SK-N-SH (cell line): Measurements from ENCODE around the gene MYLK. TPM values are rescaled to one million over a fixed set of nuclear protein-coding genes. Genes with fewer than 3 reads are reported as not detected.

Source experiments
- CTCF ChIA-PET: fragments of 300-600, 350-600 bp; formaldehyde crosslinking; extraction: SDS; loops from one replicate; lab custom pipeline; 2021; lab: Yijun Ruan, JAX
- POLR2A ChIA-PET: fragments of 350-600 bp; sonication (Branson Sonifier 250); formaldehyde crosslinking; extraction: SDS; loops from one replicate; lab custom pipeline; 2020; ENCODE audit warnings: antibody characterized with exemption, inconsistent platforms; lab: Yijun Ruan, JAX
- DNase-seq: peaks from one replicate; pipeline ENCODE4 v3.0.0; 2012
- H2AFZ ChIP-seq: fragments of 200-600 bp; sonication (generic); 2 replicates; pipeline ENCODE4 v1.8.1; 2016; ENCODE audit warnings: antibody characterized with exemption, mild to moderate bottlenecking, low read depth
- H3F3A ChIP-seq: fragments of 200-600 bp; sonication (generic); replicated peaks from 2 replicates; pipeline ENCODE3; 2016; ENCODE audit warnings: antibody characterized with exemption, mild to moderate bottlenecking; ENCODE audit not compliant: insufficient read depth
- H3K27ac ChIP-seq, 2 experiments: fragments of 200-500 bp in 1 of 2; fragments of 200-600 bp in 1 of 2; sonication (Bioruptor generic) in 1 of 2; sonication (generic), shearing (Covaris generic) in 1 of 2; 2 replicates each; pipeline versions ENCODE4 v1.5.1 to v1.6.1; 2014 to 2016; ENCODE audit warnings: low read depth in 2 of 2, inconsistent platforms in 1 of 2, low read length in 1 of 2, mild to moderate bottlenecking in 1 of 2, mixed read lengths in 1 of 2
- H3K27me3 ChIP-seq: fragments of 200-600 bp; sonication (generic), shearing (Covaris generic); 2 replicates; pipeline ENCODE4 v1.6.1; 2016; ENCODE audit warnings: mixed run types; ENCODE audit not compliant: insufficient read depth
- H3K36me3 ChIP-seq, 2 experiments: fragments of 200-500 bp in 1 of 2; fragments of 200-600 bp in 1 of 2; sonication (Bioruptor generic) in 1 of 2; sonication (generic) in 1 of 2; replicated peaks in 1 of 2; 2 replicates each; pipeline versions ENCODE3 to v1.5.1; 2014 to 2016; ENCODE audit warnings: low read length in 1 of 2, mild to moderate bottlenecking in 1 of 2; ENCODE audit not compliant: insufficient read depth in 2 of 2, control insufficient read depth in 1 of 2
- H3K4me1 ChIP-seq, 2 experiments: fragments of 200-500 bp in 1 of 2; fragments of 200-600 bp in 1 of 2; sonication (Bioruptor generic) in 1 of 2; sonication (generic), shearing (Covaris generic) in 1 of 2; 2 replicates each; pipeline versions ENCODE4 v1.5.1 to v1.6.1; 2014 to 2016; ENCODE audit warnings: low read depth in 1 of 2, low read length in 1 of 2, mixed run types in 1 of 2; ENCODE audit not compliant: insufficient read depth in 2 of 2, control insufficient read depth in 1 of 2
- H3K4me2 ChIP-seq: fragments of 200-600 bp; sonication (generic), shearing (Covaris generic); 2 replicates; pipeline ENCODE4 v1.6.1; 2017; ENCODE audit warnings: mixed run types
- H3K4me3 ChIP-seq, 2 experiments: fragments of 200-500 bp in 1 of 2; fragments of 200-600 bp in 1 of 2; sonication (Bioruptor generic) in 1 of 2; sonication (generic), shearing (Covaris generic) in 1 of 2; 2 replicates each; pipeline versions ENCODE4 v1.5.1 to v1.8.1; 2014 to 2016; ENCODE audit warnings: low read depth in 2 of 2, inconsistent platforms in 1 of 2, low read length in 1 of 2, mild to moderate bottlenecking in 1 of 2, mixed read lengths in 1 of 2, moderate library complexity in 1 of 2
- H3K79me2 ChIP-seq: fragments of 200-600 bp; sonication (generic); 2 replicates; pipeline ENCODE4 v1.8.1; 2017; ENCODE audit warnings: mild to moderate bottlenecking; ENCODE audit not compliant: insufficient read depth
- H3K9ac ChIP-seq: fragments of 200-600 bp; sonication (generic); 2 replicates; pipeline ENCODE4 v1.6.1; 2017; ENCODE audit warnings: mixed run types
- H3K9me2 ChIP-seq: fragments of 200-600 bp; sonication (generic); 2 replicates; pipeline ENCODE4 v1.6.1; 2017; ENCODE audit warnings: mixed run types
- H3K9me3 ChIP-seq: fragments of 200-600 bp; sonication (generic); 2 replicates; pipeline ENCODE4 v1.6.1; 2017; ENCODE audit warnings: mixed run types, mild to moderate bottlenecking, moderate library complexity
- H4K20me1 ChIP-seq: fragments of 200-600 bp; sonication (generic); 2 replicates; pipeline ENCODE4 v1.6.1; 2017; ENCODE audit warnings: mild to moderate bottlenecking, mixed run types; ENCODE audit not compliant: insufficient read depth
- EP300 ChIP-seq, 2 experiments: IDR thresholded peaks; 2 replicates each; pipeline versions ENCODE4 v1.4.0 to v1.6.1; 2012; ENCODE audit warnings: borderline replicate concordance in 1 of 2, low read depth in 1 of 2, low read length in 1 of 2
- FOXJ3 ChIP-seq: sonication (generic); formaldehyde crosslinking; IDR thresholded peaks from 2 replicates; pipeline ENCODE4 v1.5.1; 2020; ENCODE audit warnings: mild to moderate bottlenecking, missing genetic modification reagents
- FOXM1 ChIP-seq: IDR thresholded peaks from 2 replicates; pipeline ENCODE4 v1.4.0; 2012; ENCODE audit warnings: low read depth, mild to moderate bottlenecking
- GATA2 ChIP-seq: sonication (generic); formaldehyde crosslinking; IDR thresholded peaks from 2 replicates; pipeline ENCODE4 v1.5.0; 2020; ENCODE audit warnings: mild to moderate bottlenecking, missing genetic modification reagents
- MXI1 ChIP-seq: IDR thresholded peaks from 2 replicates; pipeline ENCODE4 v1.6.1; 2012; ENCODE audit warnings: mild to moderate bottlenecking, low read depth, low read length, improper control_type of control experiment
- RCOR1 ChIP-seq: fragments of 150-350 bp; IDR thresholded peaks from 2 replicates; pipeline ENCODE4 v1.6.1; 2017; ENCODE audit warnings: antibody characterized with exemption, low read length
- RFX5 ChIP-seq: IDR thresholded peaks from 2 replicates; pipeline ENCODE4 v1.6.1; 2012; ENCODE audit warnings: mild to moderate bottlenecking, improper control_type of control experiment, low read length
- SMC3 ChIP-seq: IDR thresholded peaks from 2 replicates; pipeline ENCODE4 v1.6.1; 2012; ENCODE audit warnings: low read depth, low read length, improper control_type of control experiment
- TEAD4 ChIP-seq: IDR thresholded peaks from 2 replicates; pipeline ENCODE4 v1.4.0; 2012; ENCODE audit warnings: mild to moderate bottlenecking, borderline replicate concordance; ENCODE audit not compliant: insufficient read depth
- WGBS: methylation state at CpG from one replicate; pipeline ENCODE4 v1.1.6; 2017; ENCODE audit warnings: low lambda C conversion rate; 5-methylcytosine and 5-hydroxymethylcytosine counted together
- polyA plus RNA-seq, 3 experiments: library from polyadenylated mRNA; depleted of rRNA; stranded (reverse); fragments of >200 nt; gene quantifications; 2 replicates each; pipeline ENCODE4 v1.2.3, GENCODE V29; 2012
- TF ChIP-seq, protein P1 (sequence below): IDR thresholded peaks from 2 replicates; pipeline ENCODE4 v1.4.0; 2012; ENCODE audit warnings: low read depth, borderline replicate concordance
- TF ChIP-seq, protein P2 (sequence below): IDR thresholded peaks from 2 replicates; pipeline ENCODE4 v1.6.1; 2012; ENCODE audit warnings: mild to moderate bottlenecking, low read depth, low read length, moderate library complexity
- TF ChIP-seq, protein P3 (sequence below): IDR thresholded peaks from 2 replicates; pipeline ENCODE4 v1.4.0; 2012; ENCODE audit warnings: low read depth, borderline replicate concordance
- TF ChIP-seq, protein P4 (sequence below): IDR thresholded peaks from 2 replicates; pipeline ENCODE4 v1.4.0; 2012; ENCODE audit warnings: low read depth
- TF ChIP-seq, protein P5 (sequence below): fragments of 150-350 bp; IDR thresholded peaks from 2 replicates; pipeline ENCODE4 v1.6.1; 2016; ENCODE audit warnings: mild to moderate bottlenecking, low read depth, low read length

The MYLK gene
- polyA plus RNA-seq, 1 of the 3 experiments (the other 2 are of a cell fraction) = 272 TPM

DNA sequence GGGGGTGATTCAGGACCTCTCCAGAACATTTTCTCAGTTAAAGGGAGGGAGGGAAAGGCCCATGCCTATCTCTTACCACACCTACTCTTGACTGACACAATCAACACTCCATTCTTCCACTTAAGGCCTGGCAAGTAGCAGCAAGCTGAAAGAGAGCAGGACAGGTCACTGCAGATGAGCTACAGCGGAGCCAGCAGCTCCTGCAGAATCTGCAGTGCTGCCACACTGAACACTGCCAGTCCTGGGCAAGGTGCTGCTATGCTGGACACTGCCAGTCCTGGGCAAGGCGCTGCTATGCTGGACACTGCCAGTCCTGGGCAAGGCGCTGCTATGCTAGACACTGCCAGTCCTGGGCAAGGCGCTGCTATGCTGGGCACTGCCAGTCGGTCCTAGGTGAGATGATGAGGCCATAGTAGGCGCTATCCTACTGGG lies 143.7 kb downstream of the MYLK start:
- peak overlapping the region; percentile 37; the same call in 1 of the 2 replicates for H3K4me2 ChIP-seq
- no peaks in the 10 kb centered on the region for H3K9me2 ChIP-seq
- ChIA-PET POLR2A (no interaction called here), CTCF (interaction anchor here (1.2 kb wide), 1 partner anchor 17 kb away, joined by 4 read pairs; no protein-coding TSS in a partner anchor)
- no peaks in the 10 kb centered on the region for H4K20me1 ChIP-seq
- peaks cover 44 to 52% of the 10 kb centered on the region in 2 experiments for H3K36me3 ChIP-seq
- H3K9me3 ChIP-seq = no peaks in the 10 kb centered on the region
- peak overlapping the region; percentile 47 for H3K9ac ChIP-seq
- H2AFZ ChIP-seq = no peak overlapping the region
- no peaks in the 10 kb centered on the region for H3K27me3 ChIP-seq
- H3K79me2 ChIP-seq = peaks cover 11% of the 10 kb centered on the region
- WGBS = 100% methylated on average over 1 of the region's 6 CpGs
- peaks cover 59% of the 10 kb centered on the region for H3F3A ChIP-seq
- TF ChIP-seq, protein P1, sequence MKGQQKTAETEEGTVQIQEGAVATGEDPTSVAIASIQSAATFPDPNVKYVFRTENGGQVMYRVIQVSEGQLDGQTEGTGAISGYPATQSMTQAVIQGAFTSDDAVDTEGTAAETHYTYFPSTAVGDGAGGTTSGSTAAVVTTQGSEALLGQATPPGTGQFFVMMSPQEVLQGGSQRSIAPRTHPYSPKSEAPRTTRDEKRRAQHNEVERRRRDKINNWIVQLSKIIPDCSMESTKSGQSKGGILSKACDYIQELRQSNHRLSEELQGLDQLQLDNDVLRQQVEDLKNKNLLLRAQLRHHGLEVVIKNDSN = no peak
- TF ChIP-seq SMC3 (no peak), EP300 (IDR thresholded peaks at IDR 0.05; ENCODE audit: borderline replicate concordance in 1 of 2, low read depth in 1 of 2, low read length in 1 of 2) (no peak), MXI1 (no peak), RFX5 (no peak), GATA2 (CRISPR knock-in tag) (no peak), FOXM1 (no peak), TEAD4 (no peak), FOXJ3 (no peak), RCOR1 (no peak)
- TF ChIP-seq, protein P2, sequence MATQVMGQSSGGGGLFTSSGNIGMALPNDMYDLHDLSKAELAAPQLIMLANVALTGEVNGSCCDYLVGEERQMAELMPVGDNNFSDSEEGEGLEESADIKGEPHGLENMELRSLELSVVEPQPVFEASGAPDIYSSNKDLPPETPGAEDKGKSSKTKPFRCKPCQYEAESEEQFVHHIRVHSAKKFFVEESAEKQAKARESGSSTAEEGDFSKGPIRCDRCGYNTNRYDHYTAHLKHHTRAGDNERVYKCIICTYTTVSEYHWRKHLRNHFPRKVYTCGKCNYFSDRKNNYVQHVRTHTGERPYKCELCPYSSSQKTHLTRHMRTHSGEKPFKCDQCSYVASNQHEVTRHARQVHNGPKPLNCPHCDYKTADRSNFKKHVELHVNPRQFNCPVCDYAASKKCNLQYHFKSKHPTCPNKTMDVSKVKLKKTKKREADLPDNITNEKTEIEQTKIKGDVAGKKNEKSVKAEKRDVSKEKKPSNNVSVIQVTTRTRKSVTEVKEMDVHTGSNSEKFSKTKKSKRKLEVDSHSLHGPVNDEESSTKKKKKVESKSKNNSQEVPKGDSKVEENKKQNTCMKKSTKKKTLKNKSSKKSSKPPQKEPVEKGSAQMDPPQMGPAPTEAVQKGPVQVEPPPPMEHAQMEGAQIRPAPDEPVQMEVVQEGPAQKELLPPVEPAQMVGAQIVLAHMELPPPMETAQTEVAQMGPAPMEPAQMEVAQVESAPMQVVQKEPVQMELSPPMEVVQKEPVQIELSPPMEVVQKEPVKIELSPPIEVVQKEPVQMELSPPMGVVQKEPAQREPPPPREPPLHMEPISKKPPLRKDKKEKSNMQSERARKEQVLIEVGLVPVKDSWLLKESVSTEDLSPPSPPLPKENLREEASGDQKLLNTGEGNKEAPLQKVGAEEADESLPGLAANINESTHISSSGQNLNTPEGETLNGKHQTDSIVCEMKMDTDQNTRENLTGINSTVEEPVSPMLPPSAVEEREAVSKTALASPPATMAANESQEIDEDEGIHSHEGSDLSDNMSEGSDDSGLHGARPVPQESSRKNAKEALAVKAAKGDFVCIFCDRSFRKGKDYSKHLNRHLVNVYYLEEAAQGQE = no peak
- TF ChIP-seq, protein P3, sequence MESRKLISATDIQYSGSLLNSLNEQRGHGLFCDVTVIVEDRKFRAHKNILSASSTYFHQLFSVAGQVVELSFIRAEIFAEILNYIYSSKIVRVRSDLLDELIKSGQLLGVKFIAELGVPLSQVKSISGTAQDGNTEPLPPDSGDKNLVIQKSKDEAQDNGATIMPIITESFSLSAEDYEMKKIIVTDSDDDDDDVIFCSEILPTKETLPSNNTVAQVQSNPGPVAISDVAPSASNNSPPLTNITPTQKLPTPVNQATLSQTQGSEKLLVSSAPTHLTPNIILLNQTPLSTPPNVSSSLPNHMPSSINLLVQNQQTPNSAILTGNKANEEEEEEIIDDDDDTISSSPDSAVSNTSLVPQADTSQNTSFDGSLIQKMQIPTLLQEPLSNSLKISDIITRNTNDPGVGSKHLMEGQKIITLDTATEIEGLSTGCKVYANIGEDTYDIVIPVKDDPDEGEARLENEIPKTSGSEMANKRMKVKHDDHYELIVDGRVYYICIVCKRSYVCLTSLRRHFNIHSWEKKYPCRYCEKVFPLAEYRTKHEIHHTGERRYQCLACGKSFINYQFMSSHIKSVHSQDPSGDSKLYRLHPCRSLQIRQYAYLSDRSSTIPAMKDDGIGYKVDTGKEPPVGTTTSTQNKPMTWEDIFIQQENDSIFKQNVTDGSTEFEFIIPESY = no peak
- TF ChIP-seq, protein P4, sequence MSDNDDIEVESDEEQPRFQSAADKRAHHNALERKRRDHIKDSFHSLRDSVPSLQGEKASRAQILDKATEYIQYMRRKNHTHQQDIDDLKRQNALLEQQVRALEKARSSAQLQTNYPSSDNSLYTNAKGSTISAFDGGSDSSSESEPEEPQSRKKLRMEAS = no peak
- TF ChIP-seq, protein P5, sequence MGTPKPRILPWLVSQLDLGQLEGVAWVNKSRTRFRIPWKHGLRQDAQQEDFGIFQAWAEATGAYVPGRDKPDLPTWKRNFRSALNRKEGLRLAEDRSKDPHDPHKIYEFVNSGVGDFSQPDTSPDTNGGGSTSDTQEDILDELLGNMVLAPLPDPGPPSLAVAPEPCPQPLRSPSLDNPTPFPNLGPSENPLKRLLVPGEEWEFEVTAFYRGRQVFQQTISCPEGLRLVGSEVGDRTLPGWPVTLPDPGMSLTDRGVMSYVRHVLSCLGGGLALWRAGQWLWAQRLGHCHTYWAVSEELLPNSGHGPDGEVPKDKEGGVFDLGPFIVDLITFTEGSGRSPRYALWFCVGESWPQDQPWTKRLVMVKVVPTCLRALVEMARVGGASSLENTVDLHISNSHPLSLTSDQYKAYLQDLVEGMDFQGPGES = no peak
- peak overlapping the region; percentile 64 to 94 for H3K27ac ChIP-seq
- DNase-seq = no peak
- H3K4me1 ChIP-seq = peaks cover 3 to 42% of the 10 kb centered on the region in 2 experiments
- no peak overlapping the region for H3K4me3 ChIP-seq
